Measurements from ENCODE around the gene CADPS.

CADPS gene

DNA sequence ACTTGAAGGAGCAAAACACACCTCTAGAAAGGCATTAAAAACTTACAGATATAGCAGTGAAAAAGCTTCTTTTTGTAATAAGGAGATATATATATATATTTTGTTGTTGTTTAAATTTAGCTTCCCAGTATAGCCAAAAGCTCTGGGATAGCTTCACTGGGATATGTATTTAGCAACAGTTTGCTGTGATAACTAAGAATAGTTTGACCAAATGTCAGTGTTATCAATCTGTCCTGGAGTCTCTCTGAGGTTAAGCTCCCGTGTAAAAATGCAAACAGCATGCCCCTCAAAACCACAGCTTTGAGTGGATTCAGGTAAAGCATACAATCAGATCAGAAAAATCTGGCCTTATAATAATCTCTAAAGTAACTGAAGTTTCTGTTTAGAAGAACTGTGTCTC, 2.9 kb downstream of the CADPS start:
- DNase-seq = no peak

- DNase-seq = no peak
Observed at GRCh38 chr3:62870321-62870720, 4.9 kb downstream of the CADPS start.

- no peak for DNase-seq
Observed at GRCh38 chr3:62863648-62864047, 11.6 kb downstream of the CADPS start.

DNA sequence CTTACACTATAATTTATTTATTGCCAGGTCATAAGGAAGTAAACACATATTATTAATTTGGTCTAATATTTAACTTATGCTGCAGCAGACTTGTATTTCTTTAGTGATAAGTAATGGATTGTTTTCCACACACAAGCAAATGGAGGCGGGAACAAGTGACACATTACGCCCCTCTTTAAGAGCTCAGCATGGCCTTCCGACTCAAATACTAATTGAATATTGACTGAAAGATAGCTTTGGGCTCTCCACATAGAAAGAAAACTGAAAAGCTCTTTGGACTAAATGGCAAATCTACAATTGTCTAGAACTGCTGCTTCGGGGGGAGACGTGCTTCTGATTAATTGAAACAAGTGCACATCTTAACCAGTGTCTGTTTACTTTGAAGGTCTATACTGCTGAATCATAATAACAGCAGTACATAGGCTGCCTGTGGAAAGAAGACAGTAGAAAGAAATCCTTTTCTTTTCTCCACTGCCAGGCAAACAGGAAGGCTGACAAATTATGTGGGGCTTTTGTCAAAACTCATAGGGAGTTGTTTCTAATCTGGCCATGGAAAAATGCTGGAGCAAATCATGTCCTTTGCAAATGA, 15.9 kb downstream of the CADPS start:
- DNase-seq = no peak

DNA sequence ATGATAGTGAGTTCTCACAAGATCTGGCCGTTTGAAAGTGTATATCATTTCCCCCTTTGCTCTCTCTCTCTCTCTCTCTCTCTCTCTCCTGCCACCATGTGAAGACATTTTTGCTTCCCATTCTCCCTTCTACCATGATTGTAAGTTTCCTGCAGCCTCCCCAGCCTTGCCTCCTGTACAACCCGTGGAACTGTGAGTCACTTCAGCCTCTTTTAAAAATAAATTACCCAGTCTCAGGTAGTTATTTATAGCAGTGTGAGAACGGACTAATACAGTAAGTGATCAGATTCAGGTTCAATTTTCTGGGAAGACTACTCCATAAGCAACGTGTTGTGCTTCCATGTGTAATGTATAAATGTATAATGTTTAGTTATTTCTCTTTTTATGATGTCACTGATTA, 29.2 kb downstream of the CADPS start:
- DNase-seq = no peak

DNA sequence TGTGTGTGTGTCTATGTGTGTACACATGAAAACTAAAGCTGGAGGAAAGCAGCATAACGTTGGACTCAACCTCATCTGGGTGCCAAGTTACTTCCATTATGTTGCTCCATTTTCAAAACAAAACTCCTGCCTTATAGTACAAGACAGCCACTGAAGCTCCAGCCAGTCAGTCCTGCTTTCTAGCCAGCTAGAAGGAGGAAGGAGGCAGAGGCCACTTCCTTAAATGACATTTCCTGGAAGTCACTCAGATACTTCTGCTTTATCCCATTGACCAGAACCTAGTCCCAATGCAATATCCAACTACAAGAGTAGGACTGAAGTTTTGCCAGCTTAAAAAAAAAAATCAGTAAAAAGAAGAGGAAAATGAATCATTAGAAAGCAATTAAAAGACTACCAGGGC, 31.7 kb downstream of the CADPS start:
- DNase-seq = no peak

GRCh38 chr3:62839748-62840147, 35.5 kb downstream of the CADPS start:
- DNase-seq = no peak

- no peak for DNase-seq
Observed at GRCh38 chr3:62837145-62837787, 38.0 kb downstream of the CADPS start.

GRCh38 chr3:62835554-62836236, 39.5 kb downstream of the CADPS start:
- no peak for DNase-seq

DNA sequence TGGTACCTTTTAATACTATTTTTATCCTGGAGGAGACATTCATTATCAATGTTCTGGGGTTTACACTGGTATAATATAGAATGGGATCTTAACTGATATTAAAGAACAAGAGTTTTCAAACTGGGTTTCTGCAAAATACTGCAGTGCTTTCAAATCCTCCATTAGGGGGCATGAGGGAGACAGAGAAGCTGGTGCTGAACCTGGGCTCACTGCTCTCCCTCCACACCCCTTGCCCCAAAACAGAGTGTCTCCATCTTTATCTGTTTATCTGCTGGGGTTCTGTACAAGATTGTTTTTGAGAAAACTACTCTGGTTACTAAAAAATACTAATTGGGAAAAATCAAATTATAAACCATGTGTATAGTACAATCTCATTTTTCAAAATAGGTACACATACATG, 41.7 kb downstream of the CADPS start:
- no peak for DNase-seq

DNA sequence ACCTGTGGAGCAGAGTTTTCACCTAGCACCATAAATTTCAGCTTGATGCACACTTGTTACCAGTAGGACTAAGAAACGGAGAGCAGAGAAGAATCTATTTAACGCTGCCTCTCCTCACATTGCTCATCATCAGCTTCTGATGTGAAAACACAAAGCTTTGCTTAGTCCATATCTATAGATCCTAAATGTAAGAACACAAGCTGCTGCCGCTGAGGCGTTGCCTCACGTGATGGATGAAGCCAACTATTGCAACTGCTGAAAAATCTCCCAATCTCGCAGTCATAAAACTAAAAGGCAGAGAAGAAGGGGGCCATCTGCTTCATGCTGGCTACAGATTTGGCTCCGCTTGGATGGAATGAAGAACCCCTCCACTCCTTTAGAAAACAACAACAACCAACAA, 42.7 kb downstream of the CADPS start:
- no peak for DNase-seq

DNA sequence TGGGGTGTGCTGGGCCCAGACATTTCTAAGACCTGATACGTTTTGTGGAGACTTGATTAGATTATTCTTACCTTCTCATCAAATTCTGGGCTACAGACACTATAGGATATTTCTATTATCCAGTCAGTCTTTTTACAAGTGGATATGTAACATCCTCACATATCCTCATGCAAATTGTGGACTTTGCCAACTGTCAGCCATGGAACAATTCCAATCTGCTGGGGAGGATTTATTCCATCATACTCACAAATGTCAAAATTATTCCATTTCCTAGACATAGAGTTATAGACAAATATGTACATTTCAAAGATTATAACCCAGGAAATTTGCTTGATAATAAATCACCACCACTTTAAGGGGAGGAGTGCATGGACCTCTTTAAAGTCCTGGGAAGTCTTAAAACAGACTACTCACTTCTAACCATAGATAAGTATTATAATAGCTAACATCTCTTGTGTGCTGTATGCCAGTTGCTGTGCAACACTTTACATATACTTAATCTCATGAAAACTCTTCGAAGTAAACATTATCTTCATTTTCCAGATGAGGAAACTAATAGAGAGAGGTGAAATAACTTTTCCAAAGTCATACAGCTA, 44.4 kb downstream of the CADPS start:
- DNase-seq = no peak

DNA sequence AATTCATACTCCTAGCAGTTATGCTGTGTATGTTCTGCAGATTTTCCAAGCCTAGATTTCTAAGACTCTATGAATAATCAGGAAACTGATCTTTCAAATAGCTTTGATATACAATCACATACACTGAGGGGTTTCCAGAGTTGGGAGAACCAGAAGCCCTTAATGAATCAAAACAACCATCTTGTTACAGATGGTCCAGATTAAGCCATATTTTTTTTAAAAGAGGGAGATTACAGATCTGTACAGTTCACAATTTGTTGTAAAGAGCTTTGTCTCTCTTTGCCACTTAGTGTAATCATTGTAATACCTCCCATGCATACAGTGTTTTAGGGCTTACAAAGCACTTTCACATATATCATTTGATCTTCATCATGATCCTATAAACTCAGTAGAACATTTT, 47.7 kb downstream of the CADPS start:
- no peak for DNase-seq

GRCh38 chr3:62824965-62825592, 50.1 kb downstream of the CADPS start:
- no peak for DNase-seq

- no peak for DNase-seq
Observed at GRCh38 chr3:62823461-62824050, 51.7 kb downstream of the CADPS start.

- no peak for DNase-seq
Observed at GRCh38 chr3:62822905-62823304, 52.3 kb downstream of the CADPS start.

GRCh38 chr3:62818347-62818746, 56.9 kb downstream of the CADPS start:
- no peak for DNase-seq

DNA sequence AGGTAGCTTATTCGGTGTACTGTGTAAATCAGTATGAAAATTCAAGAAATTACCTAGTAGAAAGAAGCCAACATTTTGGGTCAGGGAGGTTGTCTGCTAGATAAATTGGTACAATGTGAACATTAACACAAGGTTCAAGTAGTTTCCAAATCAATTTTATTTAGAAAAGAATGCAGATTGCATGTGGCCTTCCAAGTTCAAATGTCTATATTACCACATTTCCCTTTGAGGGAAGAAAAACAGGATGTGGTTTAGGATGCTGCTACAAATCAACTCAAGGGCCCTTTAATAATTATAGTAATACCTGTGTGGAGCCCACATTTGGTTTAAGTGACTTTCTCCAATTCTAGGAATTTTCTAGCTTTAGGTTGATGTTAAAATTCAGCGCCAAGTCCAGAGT, 57.5 kb downstream of the CADPS start:
- DNase-seq = no peak

- DNase-seq = no peak
Observed at GRCh38 chr3:62815981-62816380, 59.2 kb downstream of the CADPS start.

GRCh38 chr3:62812631-62813030, 62.6 kb downstream of the CADPS start:
- DNase-seq = no peak

DNA sequence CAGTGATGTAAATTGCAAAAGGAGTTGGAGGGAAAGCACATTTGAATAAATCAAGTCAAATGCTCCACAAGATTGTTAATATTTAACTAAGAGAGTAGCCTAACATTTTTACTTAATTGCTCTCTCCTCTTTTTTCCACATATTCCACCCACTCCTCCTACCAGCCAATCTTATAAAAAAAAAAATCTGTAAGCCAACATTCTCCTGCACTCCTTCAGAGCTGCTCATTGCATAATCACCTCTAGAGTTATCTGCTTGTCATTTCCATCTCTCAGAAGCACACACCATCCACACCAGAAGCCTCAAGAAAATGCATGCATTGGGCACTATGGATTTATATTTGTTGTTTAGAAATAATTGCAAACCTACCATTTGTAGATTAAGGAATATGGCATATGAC, 64.1 kb downstream of the CADPS start:
- DNase-seq = no peak

DNA sequence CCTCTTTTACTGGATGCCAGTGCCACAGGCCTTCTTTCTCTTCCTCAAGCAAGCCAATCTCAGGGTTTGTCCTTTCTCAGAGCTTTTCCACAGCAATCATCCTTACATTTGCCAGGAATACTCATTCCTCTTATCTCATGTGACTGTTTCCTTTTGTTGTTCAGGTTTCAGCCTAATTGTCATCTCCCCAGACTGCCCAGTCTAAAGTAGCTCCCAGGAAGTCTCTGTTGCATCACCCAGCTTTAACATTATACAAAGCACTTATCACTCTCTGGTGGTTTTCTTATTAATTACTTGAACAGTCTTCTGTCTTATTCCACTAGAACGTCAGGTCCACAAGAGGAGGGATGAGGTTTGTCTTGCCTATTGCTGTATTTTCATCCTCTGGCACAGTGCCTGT, 65.8 kb downstream of the CADPS start:
- no peak for DNase-seq

GRCh38 chr3:62805580-62806277, 69.5 kb downstream of the CADPS start:
- DNase-seq = no peak

Measured in activated CD8-positive, alpha-beta memory T cell treated with anti-CD3 and anti-CD28 coated beads for 24 hours (primary cell).